H9 (cell line): ENCODE data around the gene TMC6. TPM values are rescaled to one million over a fixed set of nuclear protein-coding genes. Genes with fewer than 3 reads are reported as not detected.

Source experiments
- DNase-seq: peaks from one replicate; pipeline ENCODE4 v3.0.0-alpha.2; 2017
- H2AFZ ChIP-seq: one replicate; pipeline ENCODE4 v1.6.1; 2013; ENCODE audit warnings: mild to moderate bottlenecking, low read length, control low read depth, moderate library complexity
- H2AK5ac ChIP-seq: 2 replicates; pipeline ENCODE4 v1.6.1; 2013; ENCODE audit warnings: low read length, control low read depth, mixed read lengths; ENCODE audit not compliant: insufficient read length
- H2BK120ac ChIP-seq: one replicate; pipeline ENCODE4 v1.6.1; 2013; ENCODE audit warnings: low read depth, mild to moderate bottlenecking, low read length, control low read depth, inconsistent platforms; ENCODE audit not compliant: poor library complexity, severe bottlenecking
- H2BK12ac ChIP-seq: 2 replicates; pipeline ENCODE4 v1.6.1; 2013; ENCODE audit warnings: low read length, control low read depth, mixed read lengths, low read depth; ENCODE audit not compliant: insufficient read length
- H2BK15ac ChIP-seq: 2 replicates; pipeline ENCODE4 v1.6.1; 2013; ENCODE audit warnings: low read depth, low read length, control low read depth
- H2BK20ac ChIP-seq: one replicate; pipeline ENCODE4 v1.6.1; 2013; ENCODE audit warnings: low read depth, mild to moderate bottlenecking, low read length, control low read depth, inconsistent platforms; ENCODE audit not compliant: poor library complexity, severe bottlenecking
- H2BK5ac ChIP-seq: 2 replicates; pipeline ENCODE4 v1.6.1; 2013; ENCODE audit warnings: low read length, control low read depth, mixed read lengths; ENCODE audit not compliant: insufficient read length
- H3K14ac ChIP-seq: 2 replicates; pipeline ENCODE4 v1.6.1; 2013; ENCODE audit warnings: low read length, control low read depth; ENCODE audit not compliant: insufficient read depth
- H3K18ac ChIP-seq: 2 replicates; pipeline ENCODE4 v1.6.1; 2013; ENCODE audit warnings: low read depth, mild to moderate bottlenecking, mixed read lengths, low read length, control low read depth; ENCODE audit not compliant: insufficient read length
- H3K23ac ChIP-seq: 2 replicates; pipeline ENCODE4 v1.6.1; 2013; ENCODE audit warnings: low read length, control low read depth, mixed read lengths, low read depth; ENCODE audit not compliant: insufficient read length
- H3K23me2 ChIP-seq: 2 replicates; pipeline ENCODE4 v1.6.1; 2013; ENCODE audit warnings: low read depth, mild to moderate bottlenecking, mixed read lengths, low read length, control low read depth; ENCODE audit not compliant: insufficient read length, poor library complexity, severe bottlenecking
- H3K27ac ChIP-seq: 2 replicates; pipeline ENCODE4 v1.5.1; 2013; ENCODE audit warnings: low read length, control low read depth, mixed read lengths, low read depth; ENCODE audit not compliant: insufficient read length
- H3K27me3 ChIP-seq: 2 replicates; pipeline ENCODE4 v1.6.1; 2013; ENCODE audit warnings: low read length, control low read depth, inconsistent platforms; ENCODE audit not compliant: insufficient read depth
- H3K4ac ChIP-seq: 2 replicates; pipeline ENCODE4 v1.6.1; 2013; ENCODE audit warnings: low read depth, mild to moderate bottlenecking, control low read depth, inconsistent platforms, low read length, moderate library complexity
- H3K4me1 ChIP-seq: 2 replicates; pipeline ENCODE4 v1.6.1; 2013; ENCODE audit warnings: low read length, control low read depth, inconsistent platforms; ENCODE audit not compliant: insufficient read depth
- H3K4me2 ChIP-seq: 2 replicates; pipeline ENCODE4 v1.6.1; 2013; ENCODE audit warnings: low read length, control low read depth, mixed read lengths; ENCODE audit not compliant: insufficient read length, insufficient read depth
- H3K56ac ChIP-seq: 2 replicates; pipeline ENCODE4 v1.6.1; 2013; ENCODE audit warnings: low read depth, mild to moderate bottlenecking, mixed read lengths, low read length, control low read depth; ENCODE audit not compliant: insufficient read length
- H3K79me1 ChIP-seq: 2 replicates; pipeline ENCODE4 v1.6.1; 2013; ENCODE audit warnings: low read depth, mild to moderate bottlenecking, moderate library complexity, low read length, control low read depth, inconsistent platforms; ENCODE audit not compliant: insufficient read depth, poor library complexity, severe bottlenecking
- H3K79me2 ChIP-seq: 2 replicates; pipeline ENCODE4 v1.6.1; 2013; ENCODE audit warnings: low read length, control low read depth, inconsistent platforms; ENCODE audit not compliant: insufficient read depth
- H3K9ac ChIP-seq: 2 replicates; pipeline ENCODE4 v1.6.1; 2013; ENCODE audit warnings: low read length, control low read depth, mixed read lengths; ENCODE audit not compliant: insufficient read length; ENCODE audit errors: extremely low read depth
- H3K9me3 ChIP-seq: one replicate; pipeline ENCODE4 v1.6.1; 2013; ENCODE audit warnings: low read depth, low read length, inconsistent platforms; ENCODE audit not compliant: control insufficient read depth
- H3T11ph ChIP-seq: one replicate; pipeline ENCODE4 v1.6.1; 2013; ENCODE audit warnings: mild to moderate bottlenecking, low read length, control low read depth, inconsistent platforms
- H4K20me1 ChIP-seq: one replicate; pipeline ENCODE4 v1.6.1; 2013; ENCODE audit not compliant: control insufficient read depth, insufficient read length, insufficient read depth
- H4K5ac ChIP-seq: 2 replicates; pipeline ENCODE4 v1.6.1; 2013; ENCODE audit warnings: low read depth, mild to moderate bottlenecking, mixed read lengths, low read length, control low read depth; ENCODE audit not compliant: insufficient read length
- H4K8ac ChIP-seq: replicated peaks from 2 replicates; pipeline ENCODE4 v1.6.1; 2013; ENCODE audit warnings: low read length, control low read depth, mixed read lengths, low read depth; ENCODE audit not compliant: insufficient read length
- H4K91ac ChIP-seq: 2 replicates; pipeline ENCODE4 v1.6.1; 2013; ENCODE audit warnings: low read depth, mild to moderate bottlenecking, moderate library complexity, mixed read lengths, low read length, control low read depth; ENCODE audit not compliant: insufficient read length
- H3K27ac Mint-ChIP-seq, 3 experiments: 2 replicates in 2 of 3; 3 replicates in 1 of 3; pipeline ENCODE4 v1.8.0; 2020 to 2021; ENCODE audit warnings: mixed read lengths in 3 of 3, mild to moderate bottlenecking in 1 of 3, moderate library complexity in 1 of 3
- H3K27me3 Mint-ChIP-seq: 2 replicates; pipeline ENCODE4 v1.8.0; 2021; ENCODE audit warnings: low read depth, mild to moderate bottlenecking, moderate library complexity, mixed read lengths
- H3K36me3 Mint-ChIP-seq, 3 experiments: 2 replicates in 2 of 3; 3 replicates in 1 of 3; pipeline ENCODE4 v1.8.0; 2020 to 2021; ENCODE audit warnings: low read depth in 3 of 3, mixed read lengths in 3 of 3; ENCODE audit not compliant: insufficient read depth in 1 of 3
- H3K4me1 Mint-ChIP-seq, 2 experiments: 2 replicates each; pipeline ENCODE4 v1.8.0; 2020; ENCODE audit warnings: mixed read lengths in 2 of 2
- H3K4me3 Mint-ChIP-seq, 2 experiments: 2 replicates in 1 of 2; 3 replicates in 1 of 2; pipeline ENCODE4 v1.8.0; 2020 to 2021; ENCODE audit warnings: mild to moderate bottlenecking in 2 of 2, mixed read lengths in 2 of 2, moderate library complexity in 1 of 2
- H3K9me3 Mint-ChIP-seq, 2 experiments: 2 replicates in 1 of 2; 3 replicates in 1 of 2; pipeline ENCODE4 v1.8.0; 2020; ENCODE audit warnings: mild to moderate bottlenecking in 2 of 2, mixed read lengths in 2 of 2, moderate library complexity in 1 of 2
- CTCF ChIP-seq: fragments of 200-600 bp; sonication (generic); conservative IDR thresholded peaks from 3 replicates; pipeline ENCODE4 v1.8.0; 2021; ENCODE audit warnings: antibody characterized with exemption, mild to moderate bottlenecking
- WGBS: extraction: QIAGEN DNeasy Blood & Tissue Kit; methylation state at CpG from one replicate; pipeline ENCODE4 v1.1.7; 2013; ENCODE audit warnings: missing lambda C conversion rate, low lambda C conversion rate, mixed read lengths; ENCODE audit not compliant: insufficient read length; ENCODE audit errors: extremely low coverage; 5-methylcytosine and 5-hydroxymethylcytosine counted together
- total RNA-seq: library from RNA; stranded (reverse); gene quantifications from 2 replicates; pipeline ENCODE4 v1.2.1, GENCODE V29; 2021

Gene TMC6
- total RNA-seq, 1 experiment from 2014 or later = 86.8 TPM

DNA sequence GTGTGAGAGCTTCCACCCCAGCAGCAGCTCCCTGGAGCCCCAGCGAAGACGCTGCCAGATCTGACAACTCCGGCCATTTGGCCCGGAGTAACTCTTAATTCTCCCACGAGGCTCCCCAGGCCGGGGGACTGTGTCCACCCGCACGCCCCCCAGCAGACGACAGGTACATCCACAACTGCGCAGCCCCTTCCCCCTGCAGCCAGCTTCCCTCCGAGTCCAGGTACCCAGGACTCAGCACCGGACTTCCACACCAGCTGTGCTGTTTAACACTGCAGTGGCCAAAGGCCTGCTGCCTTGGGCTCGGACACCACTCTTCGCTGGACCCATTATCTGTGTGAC lies 47.1 kb upstream of the TMC6 start:
- DNase-seq = no peak
- Histone ChIP-seq H2BK120ac (no peak overlapping the region), H3K9ac (no peak overlapping the region), H3K4me2 (no peak overlapping the region), H2BK15ac (no peak overlapping the region), H3K4ac (no peak overlapping the region), H3K9me3 (no peaks in the 10 kb centered on the region), H3K27ac (no peak overlapping the region), H4K8ac (no peak overlapping the region), H4K5ac (no peak overlapping the region), H3K23me2 (no peaks in the 10 kb centered on the region), H2BK20ac (no peak overlapping the region), H3K18ac (no peak overlapping the region), H3K56ac (no peak overlapping the region), H4K20me1 (no peaks in the 10 kb centered on the region), H3T11ph (no peak overlapping the region), H3K79me1 (no peaks in the 10 kb centered on the region), H3K14ac (no peak overlapping the region), H4K91ac (no peak overlapping the region), H2AK5ac (no peak overlapping the region), H3K79me2 (no peaks in the 10 kb centered on the region), H3K27me3 (no peaks in the 10 kb centered on the region), H2AFZ (no peak overlapping the region), H2BK5ac (no peak overlapping the region), H3K23ac (no peak overlapping the region), H3K4me1 (no peaks in the 10 kb centered on the region; the same call in 1 of the 2 replicates), H2BK12ac (no peak overlapping the region)
- H3K36me3 Mint-ChIP-seq = peaks cover 42 to 77% (median 65%) of the 10 kb centered on the region in 3 experiments
- no peaks in the 10 kb centered on the region; the same call in 1 of the 2 replicates for H3K27me3 Mint-ChIP-seq
- H3K4me1 Mint-ChIP-seq = peaks cover 26 to 46% of the 10 kb centered on the region in 2 experiments
- H3K4me3 Mint-ChIP-seq = peak overlapping the region in 1 of 2 experiments; percentile 56; a peak in 1 of 5 replicates
- H3K9me3 Mint-ChIP-seq = no peaks in the 10 kb centered on the region; a peak in 1 of 5 replicates
- peak overlapping the region in 2 of 3 experiments; percentile 58 to 79; a peak in 4 of 7 replicates for H3K27ac Mint-ChIP-seq
- WGBS = no CpG with 5 or more reads among the region's 14 CpGs
- no peak for TF ChIP-seq CTCF
